Glutamatergic neuron (in vitro differentiated cells): ENCODE measurements around the gene TRIM28. TPM values are rescaled to one million over a fixed set of nuclear protein-coding genes. Genes with fewer than 3 reads are reported as not detected.

Experiments used
- DNase-seq: peaks from one replicate; pipeline ENCODE4 v3.0.0; 2022
- H3K27ac Mint-ChIP-seq: one replicate; pipeline ENCODE4 v1.8.0; 2020; ENCODE audit warnings: mild to moderate bottlenecking, mixed read lengths, inconsistent platforms; ENCODE audit not compliant: unreplicated experiment
- H3K27me3 Mint-ChIP-seq: one replicate; pipeline ENCODE4 v1.8.0; 2020; ENCODE audit warnings: mild to moderate bottlenecking, moderate library complexity, mixed read lengths, inconsistent platforms; ENCODE audit not compliant: unreplicated experiment
- H3K36me3 Mint-ChIP-seq: one replicate; pipeline ENCODE4 v1.8.0; 2020; ENCODE audit warnings: mild to moderate bottlenecking, mixed read lengths, inconsistent platforms; ENCODE audit not compliant: unreplicated experiment
- H3K4me1 Mint-ChIP-seq: one replicate; pipeline ENCODE4 v1.8.0; 2020; ENCODE audit warnings: mild to moderate bottlenecking, low read depth, mixed read lengths, inconsistent platforms; ENCODE audit not compliant: unreplicated experiment
- H3K4me3 Mint-ChIP-seq: one replicate; pipeline ENCODE4 v1.8.0; 2020; ENCODE audit warnings: mild to moderate bottlenecking, mixed read lengths, inconsistent platforms; ENCODE audit not compliant: unreplicated experiment
- H3K9me3 Mint-ChIP-seq: one replicate; pipeline ENCODE4 v1.8.0; 2020; ENCODE audit warnings: mild to moderate bottlenecking, moderate library complexity, mixed read lengths, inconsistent platforms; ENCODE audit not compliant: unreplicated experiment
- total RNA-seq: library from RNA; stranded (reverse); fragmentation: NEBNext Ultra II Directional; extraction: Animal tissue kit (Norgen Biotek cat#: 25700); gene quantifications from one replicate; pipeline ENCODE4 v1.2.1, GENCODE V29; 2021; ENCODE audit not compliant: unreplicated experiment
- TF ChIP-seq, protein P1 (sequence below): fragments of 200-600 bp; sonication (generic); IDR thresholded peaks from one replicate; pipeline ENCODE4 v1.5.0; 2021; ENCODE audit not compliant: partially characterized antibody, unreplicated experiment

Gene TRIM28
- total RNA-seq, 1 donor from 2014 or later, result 361 TPM

DNA sequence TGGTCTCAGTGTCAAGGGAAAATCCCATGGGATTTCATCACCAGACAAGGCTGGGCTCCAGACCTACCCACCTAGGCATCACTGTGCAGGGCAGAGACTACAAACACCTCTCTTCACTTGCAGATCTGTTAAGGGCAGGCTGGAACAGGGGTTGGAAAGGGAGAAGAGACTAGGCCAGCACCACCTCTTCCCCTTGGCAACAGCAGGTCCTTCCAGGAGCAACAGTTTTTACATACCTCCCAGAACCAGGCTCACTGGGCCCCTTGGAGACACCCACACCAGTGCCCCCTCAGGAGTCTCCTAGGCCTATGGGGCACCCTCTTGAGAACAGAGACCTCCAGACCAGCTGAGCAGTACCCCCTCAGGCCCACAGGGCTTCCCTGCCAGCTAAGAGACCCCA, 17.1 kb downstream of the TRIM28 start:
- no peak overlapping the region for H3K4me3 Mint-ChIP-seq
- DNase-seq, result no peak
- TF ChIP-seq, protein P1, sequence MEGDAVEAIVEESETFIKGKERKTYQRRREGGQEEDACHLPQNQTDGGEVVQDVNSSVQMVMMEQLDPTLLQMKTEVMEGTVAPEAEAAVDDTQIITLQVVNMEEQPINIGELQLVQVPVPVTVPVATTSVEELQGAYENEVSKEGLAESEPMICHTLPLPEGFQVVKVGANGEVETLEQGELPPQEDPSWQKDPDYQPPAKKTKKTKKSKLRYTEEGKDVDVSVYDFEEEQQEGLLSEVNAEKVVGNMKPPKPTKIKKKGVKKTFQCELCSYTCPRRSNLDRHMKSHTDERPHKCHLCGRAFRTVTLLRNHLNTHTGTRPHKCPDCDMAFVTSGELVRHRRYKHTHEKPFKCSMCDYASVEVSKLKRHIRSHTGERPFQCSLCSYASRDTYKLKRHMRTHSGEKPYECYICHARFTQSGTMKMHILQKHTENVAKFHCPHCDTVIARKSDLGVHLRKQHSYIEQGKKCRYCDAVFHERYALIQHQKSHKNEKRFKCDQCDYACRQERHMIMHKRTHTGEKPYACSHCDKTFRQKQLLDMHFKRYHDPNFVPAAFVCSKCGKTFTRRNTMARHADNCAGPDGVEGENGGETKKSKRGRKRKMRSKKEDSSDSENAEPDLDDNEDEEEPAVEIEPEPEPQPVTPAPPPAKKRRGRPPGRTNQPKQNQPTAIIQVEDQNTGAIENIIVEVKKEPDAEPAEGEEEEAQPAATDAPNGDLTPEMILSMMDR, result no peak
- peaks cover 15% of the 10 kb centered on the region for H3K9me3 Mint-ChIP-seq
- peaks cover 16% of the 10 kb centered on the region for H3K4me1 Mint-ChIP-seq
- peaks cover 9% of the 10 kb centered on the region for H3K27me3 Mint-ChIP-seq
- H3K27ac Mint-ChIP-seq, result no peak overlapping the region
- no peaks in the 10 kb centered on the region for H3K36me3 Mint-ChIP-seq

DNA sequence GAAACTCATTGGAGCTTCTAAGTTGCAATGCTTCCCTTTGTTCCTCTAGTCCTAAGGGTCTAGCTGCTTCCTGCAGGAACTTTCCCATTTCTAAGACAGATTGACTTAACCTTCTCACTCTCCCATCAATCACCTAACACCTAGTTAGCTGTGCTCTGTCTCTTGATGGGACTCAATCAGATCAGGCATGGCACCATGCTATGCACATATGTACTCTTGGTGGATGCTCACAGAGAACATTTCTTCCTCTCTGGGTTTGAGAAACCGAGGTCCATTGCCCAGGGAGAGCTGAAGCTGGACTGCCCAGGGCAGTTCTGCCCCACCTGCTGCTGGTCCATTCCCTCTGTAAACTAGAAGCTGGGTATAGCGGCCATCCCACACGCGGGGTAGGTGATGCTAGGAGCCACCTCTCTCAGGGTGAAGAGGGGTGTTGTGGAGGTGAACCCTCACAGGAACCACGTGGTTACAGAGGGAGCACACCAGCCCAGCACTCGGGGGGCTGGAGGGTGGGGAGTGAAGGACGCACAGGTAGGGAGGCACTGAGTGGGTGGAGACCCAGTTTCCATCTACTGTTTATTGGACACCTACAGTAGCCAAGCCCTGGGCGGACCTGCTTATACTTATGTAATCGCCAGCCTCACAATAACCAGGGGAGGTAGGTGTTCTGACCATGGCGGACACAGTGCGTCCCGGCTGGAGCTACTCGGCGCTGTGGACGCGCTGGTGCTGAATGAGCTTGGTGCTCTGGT, 17.7 kb downstream of the TRIM28 start:
- no peaks in the 10 kb centered on the region for H3K36me3 Mint-ChIP-seq
- peaks cover 15% of the 10 kb centered on the region for H3K9me3 Mint-ChIP-seq
- TF ChIP-seq, protein P1, result no peak
- peaks cover 12% of the 10 kb centered on the region for H3K4me1 Mint-ChIP-seq
- DNase-seq, result no peak
- peaks cover 13% of the 10 kb centered on the region for H3K27me3 Mint-ChIP-seq
- H3K4me3 Mint-ChIP-seq, result peak overlapping the region; percentile 88
- no peak overlapping the region for H3K27ac Mint-ChIP-seq

DNA sequence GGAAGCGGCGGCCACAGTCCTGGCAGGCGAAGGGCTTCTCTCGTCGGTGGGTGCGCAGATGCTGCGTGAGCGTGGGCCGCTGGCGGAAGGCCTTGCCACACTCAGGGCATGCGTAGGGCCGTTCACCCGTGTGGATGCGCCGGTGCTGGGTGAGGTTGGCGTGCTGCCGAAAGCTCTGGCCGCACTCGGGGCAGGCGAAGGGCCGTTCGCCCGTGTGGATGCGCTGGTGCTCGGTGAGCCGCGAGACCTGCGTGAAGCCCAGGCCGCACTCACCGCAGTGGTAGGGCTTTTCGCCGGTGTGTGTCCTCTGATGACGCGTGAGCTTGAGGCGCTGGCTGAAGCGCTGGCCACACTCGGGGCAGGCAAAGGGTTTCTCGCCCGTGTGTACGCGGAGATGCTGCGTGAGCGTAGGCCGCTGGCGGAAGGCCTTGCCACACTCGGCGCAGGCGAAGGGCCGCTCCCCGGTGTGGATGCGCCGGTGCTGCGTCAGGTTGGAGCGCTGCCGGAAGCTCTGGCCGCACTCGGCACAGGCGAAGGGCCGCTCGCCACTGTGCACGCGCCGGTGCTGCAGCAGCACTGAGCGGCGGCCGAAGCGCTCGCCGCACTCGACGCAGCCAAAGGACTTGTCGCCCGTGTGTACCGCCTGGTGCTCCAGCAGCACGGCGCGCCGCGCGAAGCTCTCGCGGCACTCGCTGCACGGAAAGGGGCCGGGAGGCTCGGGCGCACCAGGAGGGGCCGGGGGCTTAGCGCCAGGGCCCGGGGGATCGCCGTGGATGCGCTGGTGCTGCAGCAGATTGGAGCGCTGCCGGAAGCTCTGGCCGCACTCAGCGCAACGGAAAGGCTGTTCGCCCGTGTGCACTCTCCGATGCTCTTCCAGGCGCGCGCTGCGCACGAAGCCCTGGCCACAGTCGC, 18.5 kb downstream of the TRIM28 start:
- Mint-ChIP-seq H3K27me3 (peaks cover 13% of the 10 kb centered on the region), H3K4me1 (peaks cover 11% of the 10 kb centered on the region), H3K27ac (peak overlapping the region; percentile 76), H3K4me3 (peak overlapping the region; percentile 88), H3K36me3 (no peaks in the 10 kb centered on the region), H3K9me3 (peaks cover 15% of the 10 kb centered on the region)
- DNase-seq, result peak; percentile 64
- TF ChIP-seq, protein P1, result no peak

DNA sequence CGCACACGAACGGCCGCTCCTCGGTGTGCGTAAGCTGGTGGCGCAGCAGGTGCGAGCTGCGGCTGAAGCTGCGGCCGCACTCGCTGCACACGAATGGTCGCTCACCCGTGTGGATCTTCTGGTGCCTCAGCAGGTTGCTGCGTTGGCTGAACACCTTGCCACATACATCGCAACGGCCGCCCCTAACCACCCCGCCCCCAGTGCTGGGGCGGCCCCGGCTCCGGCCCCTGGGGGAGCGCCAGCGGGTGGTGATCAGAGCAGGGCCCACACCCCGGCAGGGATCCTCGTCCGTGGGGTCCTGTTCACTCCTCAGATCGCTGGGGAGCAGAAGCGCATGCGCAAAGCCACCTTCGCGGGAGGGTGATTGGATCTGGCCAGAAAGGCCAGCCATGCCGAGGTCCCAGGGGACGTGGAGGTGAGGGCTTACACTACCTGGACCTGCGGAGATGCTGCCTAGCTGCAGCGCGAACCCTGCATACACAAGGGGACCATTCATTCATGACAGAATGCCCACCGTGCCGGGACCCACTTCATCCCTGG, 19.2 kb downstream of the TRIM28 start:
- peaks cover 11% of the 10 kb centered on the region for H3K9me3 Mint-ChIP-seq
- H3K27ac Mint-ChIP-seq, result peak overlapping the region; percentile 76
- H3K36me3 Mint-ChIP-seq, result no peaks in the 10 kb centered on the region
- peaks cover 9% of the 10 kb centered on the region for H3K27me3 Mint-ChIP-seq
- peak; percentile 76 for DNase-seq
- peaks cover 11% of the 10 kb centered on the region for H3K4me1 Mint-ChIP-seq
- peak overlapping the region; percentile 88 for H3K4me3 Mint-ChIP-seq
- TF ChIP-seq, protein P1, result no peak
